Dendritic cell treated with granulocyte-macrophage colony-stimulating factor and Interleukin-4, amounts not matched to agents 40 ng/mL and 50 ng/mL, for 4 days (primary cell): ENCODE results near the gene PPP1R36.
"Not testable (repeated sequence)": the region's sequence is repeated elsewhere in the genome, so short reads cannot be mapped to it uniquely, and the experiment has no call there.

Experiments used
- H3K27ac Mint-ChIP-seq: one replicate; pipeline ENCODE4 v1.8.0; 2022; ENCODE audit warnings: mild to moderate bottlenecking, mixed read lengths
- H3K27me3 Mint-ChIP-seq: one replicate; pipeline ENCODE4 v1.8.0; 2022; ENCODE audit warnings: mild to moderate bottlenecking, mixed read lengths
- H3K36me3 Mint-ChIP-seq: one replicate; pipeline ENCODE4 v1.8.0; 2022; ENCODE audit warnings: low read depth, mixed read lengths
- H3K4me1 Mint-ChIP-seq: one replicate; pipeline ENCODE4 v1.8.0; 2022; ENCODE audit warnings: low read depth, mixed read lengths
- H3K4me3 Mint-ChIP-seq: one replicate; pipeline ENCODE4 v1.8.0; 2022; ENCODE audit warnings: mild to moderate bottlenecking, moderate library complexity, mixed read lengths
- H3K9me3 Mint-ChIP-seq: one replicate; pipeline ENCODE4 v1.8.0; 2022; ENCODE audit warnings: mixed read lengths
- intact Hi-C: fragments of 100-400 bp; cut with micrococcal nuclease; formaldehyde crosslinking; loops from one replicate; pipeline ENCODE4 v1.15.0; 2022

Gene PPP1R36

GRCh38 chr14:64620910-64621309, 71.1 kb downstream of the PPP1R36 start:
- Mint-ChIP-seq H3K36me3 (no peaks in the 10 kb centered on the region), H3K4me3 (no peak overlapping the region), H3K27me3 (peaks cover 2% of the 10 kb centered on the region), H3K27ac (no peak overlapping the region), H3K4me1 (no peaks in the 10 kb centered on the region), H3K9me3 (no peaks in the 10 kb centered on the region)
- intact Hi-C loops: no loop called here

DNA sequence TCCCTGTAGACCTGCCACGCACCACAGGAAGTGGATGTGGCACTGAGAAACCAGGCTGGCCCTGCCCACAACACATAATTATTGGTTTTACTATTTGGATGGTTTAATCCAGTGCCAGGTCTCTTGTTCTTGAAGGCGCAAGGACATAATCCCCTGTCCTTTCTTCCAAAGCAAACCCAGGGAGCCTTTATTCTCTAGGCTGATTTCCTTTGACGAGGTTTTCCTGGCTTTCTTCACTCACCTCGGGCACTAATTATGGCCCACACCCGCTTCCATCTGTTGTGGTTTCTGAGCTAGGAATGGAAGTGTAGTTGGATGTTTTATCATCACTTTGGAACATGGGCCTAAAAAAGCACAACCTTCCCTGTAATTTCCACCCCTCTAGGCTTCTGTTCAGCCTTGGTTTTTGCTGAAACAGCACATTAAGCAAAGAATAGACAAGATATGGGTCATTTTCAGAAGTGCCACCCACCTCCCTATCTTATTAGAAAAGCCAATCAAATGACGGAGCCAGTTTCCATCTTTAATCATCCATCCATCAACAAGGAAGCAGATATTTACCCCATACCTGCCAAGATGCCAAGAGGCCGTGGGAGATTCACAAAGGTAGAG, 73.9 kb downstream of the PPP1R36 start:
- intact Hi-C loops: no loop called here
- no peaks in the 10 kb centered on the region for H3K9me3 Mint-ChIP-seq
- no peak overlapping the region for H3K4me3 Mint-ChIP-seq
- no peaks in the 10 kb centered on the region for H3K4me1 Mint-ChIP-seq
- peaks cover 5% of the 10 kb centered on the region for H3K27me3 Mint-ChIP-seq
- H3K27ac Mint-ChIP-seq: no peak overlapping the region
- H3K36me3 Mint-ChIP-seq: no peaks in the 10 kb centered on the region

- intact Hi-C loops: no loop called here
- H3K4me3 Mint-ChIP-seq: no peak overlapping the region
- no peak overlapping the region for H3K27ac Mint-ChIP-seq
- H3K36me3 Mint-ChIP-seq: no peaks in the 10 kb centered on the region
- H3K9me3 Mint-ChIP-seq: no peaks in the 10 kb centered on the region
- no peaks in the 10 kb centered on the region for H3K4me1 Mint-ChIP-seq
- H3K27me3 Mint-ChIP-seq: peaks cover 5% of the 10 kb centered on the region
These were observed 75.8 kb downstream of the PPP1R36 start for GRCh38 chr14:64625386-64626232.

DNA sequence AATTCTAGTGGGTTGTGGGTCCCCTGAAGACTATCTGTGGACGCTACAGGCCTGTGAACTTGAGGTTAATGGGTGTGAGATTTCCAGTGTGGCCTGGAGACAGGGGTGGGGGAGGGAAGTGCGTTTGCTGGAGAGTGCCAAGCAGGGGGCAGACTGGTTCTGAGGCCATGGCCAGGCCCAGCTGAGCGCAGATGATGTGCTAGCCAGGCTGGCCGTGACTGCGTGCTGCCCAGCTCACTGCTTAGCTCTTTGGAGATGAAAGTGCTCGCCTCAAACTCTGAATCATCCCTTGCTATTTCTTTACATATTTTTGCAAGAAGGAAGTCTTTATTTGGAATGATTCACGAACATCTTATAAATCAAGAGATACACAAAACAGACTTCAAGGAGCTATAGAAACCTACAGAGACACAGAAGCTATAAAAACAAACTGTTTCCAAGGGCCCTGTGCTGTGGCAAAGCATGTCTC, 79.2 kb downstream of the PPP1R36 start:
- Mint-ChIP-seq H3K27me3 (peaks cover 3% of the 10 kb centered on the region), H3K27ac (no peak overlapping the region), H3K36me3 (no peaks in the 10 kb centered on the region), H3K4me1 (peaks cover 7% of the 10 kb centered on the region), H3K4me3 (no peak overlapping the region), H3K9me3 (no peaks in the 10 kb centered on the region)
- intact Hi-C loops: no loop called here

DNA sequence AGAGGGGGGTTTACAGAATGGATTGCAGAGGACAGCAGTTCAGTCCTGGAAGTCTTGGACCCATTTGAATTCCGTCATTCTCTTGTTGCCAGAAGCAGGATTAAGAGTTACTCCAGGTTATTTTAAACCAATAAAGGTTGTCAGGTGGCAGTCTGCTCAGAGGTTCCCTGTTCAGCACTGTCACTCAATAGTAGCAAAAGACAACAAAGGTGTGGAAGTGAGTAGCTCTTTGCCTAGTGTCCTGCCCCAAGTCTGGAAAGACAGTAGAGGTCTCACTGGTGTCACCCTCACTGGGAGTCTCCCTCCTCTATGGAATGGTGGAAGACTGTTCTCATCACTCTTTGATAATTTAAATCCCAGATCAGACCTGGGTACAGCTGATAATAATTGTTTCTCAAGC, 81.0 kb downstream of the PPP1R36 start:
- intact Hi-C loops: no loop called here
- Mint-ChIP-seq H3K9me3 (no peaks in the 10 kb centered on the region), H3K4me1 (peaks cover 7% of the 10 kb centered on the region), H3K27ac (no peak overlapping the region), H3K27me3 (peaks cover 3% of the 10 kb centered on the region), H3K36me3 (no peaks in the 10 kb centered on the region), H3K4me3 (no peak overlapping the region)

DNA sequence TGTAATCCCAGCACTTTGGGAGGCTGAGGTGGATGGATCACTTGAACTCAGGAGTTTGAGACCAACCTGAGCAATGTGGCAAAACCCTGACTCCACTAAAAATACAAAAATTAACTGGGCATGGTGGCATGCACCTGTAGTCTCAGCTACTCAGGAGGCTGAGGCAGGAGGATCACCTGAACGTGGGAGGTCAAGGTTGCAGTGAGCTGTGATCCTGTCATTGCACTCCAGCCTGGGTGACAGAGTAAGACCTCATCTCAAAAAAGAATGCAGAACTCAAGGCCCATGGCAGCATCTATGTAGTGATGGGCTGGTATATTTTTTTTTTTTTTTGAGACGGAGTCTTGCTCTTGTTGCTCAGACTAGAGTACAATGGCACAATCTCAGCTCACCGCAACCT, 81.5 kb downstream of the PPP1R36 start:
- H3K27me3 Mint-ChIP-seq, intact Hi-C loops, H3K9me3 Mint-ChIP-seq, H3K4me1 Mint-ChIP-seq, H3K27ac Mint-ChIP-seq, H3K4me3 Mint-ChIP-seq, H3K36me3 Mint-ChIP-seq: not testable (repeated sequence)

- peaks cover 7% of the 10 kb centered on the region for H3K4me1 Mint-ChIP-seq
- H3K9me3 Mint-ChIP-seq: no peaks in the 10 kb centered on the region
- intact Hi-C loops: no loop called here
- peaks cover 4% of the 10 kb centered on the region for H3K27me3 Mint-ChIP-seq
- no peak overlapping the region for H3K4me3 Mint-ChIP-seq
- H3K27ac Mint-ChIP-seq: no peak overlapping the region
- no peaks in the 10 kb centered on the region for H3K36me3 Mint-ChIP-seq
These were observed 82.3 kb downstream of the PPP1R36 start for GRCh38 chr14:64632056-64632455.

DNA sequence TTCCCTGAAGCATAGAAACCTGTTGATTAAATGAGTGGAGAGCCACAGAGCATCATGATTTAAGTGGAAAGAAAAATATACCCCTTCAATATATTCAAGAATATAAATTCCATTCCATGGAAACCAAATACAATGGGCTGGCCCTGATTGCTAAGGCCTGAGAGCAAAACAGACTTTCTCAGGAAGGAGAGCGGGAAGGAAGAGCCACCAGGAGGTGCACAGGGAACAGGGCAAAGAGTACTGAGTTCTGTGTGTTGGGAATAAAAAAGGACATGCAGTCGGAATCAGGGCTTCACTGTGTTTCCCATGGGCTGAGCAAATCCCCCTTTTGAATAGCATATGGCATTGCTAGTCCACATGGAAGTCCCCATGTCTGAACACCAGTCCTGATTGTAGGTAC, 84.8 kb downstream of the PPP1R36 start:
- H3K36me3 Mint-ChIP-seq: no peaks in the 10 kb centered on the region
- intact Hi-C loops: no loop called here

DNA sequence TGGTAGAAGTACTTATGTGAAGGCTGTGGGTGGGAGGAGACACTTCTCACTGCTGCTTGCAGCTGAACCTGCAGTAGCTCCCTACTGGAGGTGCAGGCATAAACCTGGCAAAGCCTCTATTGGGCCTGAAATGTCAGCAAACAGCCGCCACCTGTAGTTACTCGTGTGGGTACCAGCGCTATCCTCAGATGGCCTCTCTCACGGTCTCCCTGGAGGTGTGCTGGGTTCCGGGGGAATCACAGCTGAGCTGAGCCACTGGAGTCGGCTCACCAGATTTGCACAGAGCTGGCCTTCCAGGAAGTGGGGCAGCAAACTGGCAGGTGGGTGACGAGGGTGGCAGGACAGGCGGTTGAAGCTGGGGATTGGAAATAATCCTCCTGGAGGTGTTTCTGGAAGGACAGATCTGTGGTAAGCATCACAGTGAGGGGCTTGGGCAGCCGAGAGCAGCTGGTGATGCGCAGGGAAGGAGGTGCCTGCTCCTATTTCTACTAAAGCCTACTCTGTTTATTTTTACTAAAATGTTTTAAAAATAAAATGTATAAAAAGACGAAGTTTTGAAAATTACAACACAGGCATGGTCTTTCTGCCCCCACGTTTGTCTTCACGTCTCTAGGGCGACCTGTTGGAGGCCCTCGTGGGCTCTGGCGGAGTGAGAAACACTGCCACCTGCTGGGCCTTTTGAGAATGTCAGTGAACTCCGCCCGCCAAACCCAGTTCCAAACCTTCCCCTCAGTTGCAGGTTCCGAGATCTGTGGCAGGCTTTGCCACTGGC, 86.6 kb downstream of the PPP1R36 start:
- Mint-ChIP-seq H3K9me3 (no peaks in the 10 kb centered on the region), H3K27ac (no peak overlapping the region), H3K4me3 (no peak overlapping the region), H3K27me3 (peaks cover 5% of the 10 kb centered on the region), H3K4me1 (peaks cover 7% of the 10 kb centered on the region), H3K36me3 (no peaks in the 10 kb centered on the region)
- intact Hi-C loops: loop anchor here (2.0 to 5.0 kb wide), 2 partner anchors 94 to 292 kb away; partner anchors contain the start of gene HSPA2

More for the DNA sequence above, 84.8 kb downstream of the PPP1R36 start:
- Mint-ChIP-seq H3K27ac (no peak overlapping the region), H3K4me3 (no peak overlapping the region), H3K4me1 (peaks cover 7% of the 10 kb centered on the region), H3K9me3 (no peaks in the 10 kb centered on the region), H3K27me3 (peaks cover 5% of the 10 kb centered on the region)

- no peaks in the 10 kb centered on the region for H3K9me3 Mint-ChIP-seq
- H3K4me1 Mint-ChIP-seq: peaks cover 7% of the 10 kb centered on the region
- H3K27ac Mint-ChIP-seq: no peak overlapping the region
- H3K4me3 Mint-ChIP-seq: no peak overlapping the region
- peaks cover 8% of the 10 kb centered on the region for H3K27me3 Mint-ChIP-seq
- no peaks in the 10 kb centered on the region for H3K36me3 Mint-ChIP-seq
- intact Hi-C loops: loop anchor here (2.0 to 5.0 kb wide), 2 partner anchors 95 to 292 kb away; partner anchors contain the start of gene HSPA2
These were observed 87.2 kb downstream of the PPP1R36 start for GRCh38 chr14:64636980-64637429.

DNA sequence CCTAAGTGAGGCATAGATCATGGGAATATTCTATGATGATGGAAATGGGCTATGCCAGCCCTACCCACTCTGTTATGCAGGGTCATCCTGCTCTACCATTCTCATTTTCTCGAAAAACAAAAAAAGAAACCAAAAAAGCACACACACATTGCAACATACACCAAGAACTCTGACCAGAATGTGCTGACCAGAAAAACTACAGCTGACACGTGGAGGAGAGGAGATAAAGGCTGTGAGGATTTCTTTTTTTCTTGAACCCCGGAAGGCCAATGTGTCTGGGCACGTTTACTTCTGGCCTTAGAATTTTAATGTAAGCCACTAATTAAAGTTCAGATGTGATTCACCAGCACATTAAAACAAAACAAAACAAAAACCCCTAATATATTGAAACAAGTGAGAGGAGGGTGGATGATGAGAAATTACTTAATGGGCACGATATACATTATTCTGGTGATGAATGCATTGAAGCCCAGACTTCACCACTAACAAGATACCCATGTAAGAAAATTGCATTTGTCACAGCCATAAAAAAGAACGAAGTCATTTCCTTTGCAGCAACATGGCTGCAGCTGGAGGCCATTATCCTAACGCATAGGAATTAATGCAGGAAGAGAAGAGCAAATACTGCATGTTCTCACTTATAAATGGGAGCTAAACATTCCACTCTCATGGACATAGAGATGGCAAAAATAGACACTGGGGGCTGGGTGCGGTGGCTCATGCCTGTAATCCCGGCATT, 88.1 kb downstream of the PPP1R36 start:
- Mint-ChIP-seq H3K4me3 (no peak overlapping the region), H3K36me3 (no peaks in the 10 kb centered on the region), H3K9me3 (no peaks in the 10 kb centered on the region), H3K27ac (no peak overlapping the region), H3K4me1 (no peaks in the 10 kb centered on the region), H3K27me3 (peaks cover 8% of the 10 kb centered on the region)
- intact Hi-C loops: loop anchor here (2.0 to 5.0 kb wide), 2 partner anchors 96 to 293 kb away; partner anchors contain the start of gene HSPA2

GRCh38 chr14:64638625-64639024, 88.9 kb downstream of the PPP1R36 start:
- no peaks in the 10 kb centered on the region for H3K9me3 Mint-ChIP-seq
- intact Hi-C loops: loop anchor here (5.0 kb wide), 1 partner anchor 96 kb away; the partner anchor contains the start of gene HSPA2
- H3K4me3 Mint-ChIP-seq: no peak overlapping the region
- no peak overlapping the region for H3K27ac Mint-ChIP-seq
- peaks cover 8% of the 10 kb centered on the region for H3K27me3 Mint-ChIP-seq
- H3K4me1 Mint-ChIP-seq: no peaks in the 10 kb centered on the region
- H3K36me3 Mint-ChIP-seq: no peaks in the 10 kb centered on the region
